Neural progenitor cell (in vitro differentiated cells): ENCODE results near the gene RAD1. TPM values are rescaled to one million over a fixed set of nuclear protein-coding genes. Genes with fewer than 3 reads are reported as not detected.

Experiments used
- DNase-seq: peaks from one replicate; pipeline ENCODE4 v3.0.0-alpha.2; 2016; ENCODE audit warnings: low spot score
- H2AFZ ChIP-seq: fragments of 200-600 bp; sonication (generic); replicated peaks from 2 replicates; pipeline ENCODE4 v1.6.1; 2016; ENCODE audit warnings: antibody characterized with exemption
- H3F3A ChIP-seq: fragments of 200-600 bp; sonication (generic); 2 replicates; pipeline ENCODE4 v1.6.1; 2016; ENCODE audit warnings: antibody characterized with exemption, low read depth
- H3K27ac ChIP-seq: fragments of 200-600 bp; sonication (generic); 2 replicates; pipeline ENCODE4 v1.5.1; 2016; ENCODE audit warnings: mild to moderate bottlenecking
- H3K27me3 ChIP-seq: fragments of 200-600 bp; sonication (generic); 2 replicates; pipeline ENCODE4 v1.6.1; 2016; ENCODE audit warnings: mild to moderate bottlenecking, moderate library complexity
- H3K36me3 ChIP-seq: fragments of 200-600 bp; sonication (generic); 2 replicates; pipeline ENCODE4 v1.5.1; 2016
- H3K4me1 ChIP-seq: fragments of 200-600 bp; sonication (generic); 2 replicates; pipeline ENCODE4 v1.6.1; 2016; ENCODE audit warnings: mixed run types
- H3K4me2 ChIP-seq: fragments of 200-600 bp; sonication (generic); 2 replicates; pipeline ENCODE4 v1.6.1; 2016
- H3K4me3 ChIP-seq: fragments of 200-600 bp; sonication (generic); 2 replicates; pipeline ENCODE4 v1.5.1; 2016
- H3K79me2 ChIP-seq: fragments of 200-600 bp; sonication (generic); 2 replicates; pipeline ENCODE4 v1.6.1; 2016; ENCODE audit warnings: low read depth
- H3K9ac ChIP-seq: fragments of 200-600 bp; sonication (generic); 2 replicates; pipeline ENCODE4 v1.6.1; 2016
- H3K9me3 ChIP-seq: fragments of 200-600 bp; sonication (generic); 2 replicates; pipeline ENCODE4 v1.5.1; 2016; ENCODE audit warnings: low read depth
- H4K20me1 ChIP-seq: fragments of 200-600 bp; sonication (generic); 2 replicates; pipeline ENCODE4 v1.6.1; 2016; ENCODE audit warnings: low read depth
- H3K27ac Mint-ChIP-seq: 3 replicates; pipeline ENCODE4 v1.8.0; 2021; ENCODE audit warnings: mixed read lengths
- H3K27me3 Mint-ChIP-seq: 2 replicates; pipeline ENCODE4 v1.8.0; 2022; ENCODE audit warnings: low read depth, mild to moderate bottlenecking, inconsistent platforms, moderate library complexity, mixed read lengths; ENCODE audit not compliant: insufficient read depth
- H3K36me3 Mint-ChIP-seq: 3 replicates; pipeline ENCODE4 v1.8.0; 2021; ENCODE audit warnings: mixed read lengths
- H3K4me1 Mint-ChIP-seq: 3 replicates; pipeline ENCODE4 v1.8.0; 2021; ENCODE audit warnings: mixed read lengths
- H3K4me3 Mint-ChIP-seq: 3 replicates; pipeline ENCODE4 v1.8.0; 2021; ENCODE audit warnings: mild to moderate bottlenecking, moderate library complexity, mixed read lengths
- H3K9me3 Mint-ChIP-seq: 3 replicates; pipeline ENCODE4 v1.8.0; 2020; ENCODE audit warnings: mixed read lengths
- CTCF ChIP-seq: fragments of 200-600 bp; sonication (generic); IDR thresholded peaks from 2 replicates; pipeline ENCODE4 v1.5.1; 2017; ENCODE audit warnings: antibody characterized with exemption, mild to moderate bottlenecking
- EZH2 ChIP-seq: fragments of 200-600 bp; sonication (generic); IDR thresholded peaks from 2 replicates; pipeline ENCODE4 v1.6.1; 2017; ENCODE audit warnings: antibody characterized with exemption, mild to moderate bottlenecking, moderate library complexity
- EZH2phosphoT487 ChIP-seq: fragments of 200-600 bp; sonication (generic); IDR thresholded peaks from 2 replicates; pipeline ENCODE4 v1.6.1; 2017; ENCODE audit warnings: antibody characterized with exemption
- total RNA-seq: library from RNA; depleted of rRNA; stranded (reverse); fragments of >200 nt; gene quantifications from 2 replicates; pipeline ENCODE4 v1.2.3, GENCODE V29; 2015; ENCODE audit warnings: low replicate concordance

The RAD1 gene
- total RNA-seq, 1 donor from 2014 or later, result 40.6 TPM

DNA sequence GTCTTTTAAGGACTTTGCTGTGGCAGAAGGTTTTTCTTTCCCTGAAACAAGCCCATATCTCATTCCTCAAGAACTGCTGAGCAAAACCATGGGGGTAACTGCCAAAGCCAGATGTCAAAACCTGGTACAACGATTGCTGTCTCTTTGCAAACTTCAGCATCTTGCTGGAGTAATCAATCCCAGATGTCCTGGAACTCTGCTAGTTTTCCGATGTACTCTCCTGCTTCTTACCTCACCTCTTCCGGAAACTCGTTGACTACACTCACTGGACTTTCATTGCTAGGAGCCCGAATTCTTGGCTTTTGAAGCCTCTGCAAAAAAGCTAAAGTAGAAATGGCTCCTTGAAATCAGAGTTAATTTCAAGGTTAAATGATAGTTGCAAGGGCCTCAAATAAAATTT, 23.3 kb downstream of the RAD1 start:
- Mint-ChIP-seq H3K27ac (no peak overlapping the region), H3K4me3 (no peak overlapping the region), H3K9me3 (no peaks in the 10 kb centered on the region), H3K27me3 (no peaks in the 10 kb centered on the region), H3K4me1 (no peaks in the 10 kb centered on the region), H3K36me3 (peaks cover 2% of the 10 kb centered on the region)
- Histone ChIP-seq H3K27me3 (no peaks in the 10 kb centered on the region), H3K9ac (no peak overlapping the region), H3K79me2 (no peaks in the 10 kb centered on the region), H3K4me1 (no peaks in the 10 kb centered on the region), H3K27ac (no peak overlapping the region), H3K4me2 (no peak overlapping the region), H3K4me3 (no peak overlapping the region), H4K20me1 (no peaks in the 10 kb centered on the region), H3K36me3 (no peaks in the 10 kb centered on the region), H3F3A (no peaks in the 10 kb centered on the region), H2AFZ (no peak overlapping the region), H3K9me3 (no peaks in the 10 kb centered on the region)
- TF ChIP-seq EZH2 (no peak), CTCF (no peak), EZH2phosphoT487 (no peak)
- no peak for DNase-seq

DNA sequence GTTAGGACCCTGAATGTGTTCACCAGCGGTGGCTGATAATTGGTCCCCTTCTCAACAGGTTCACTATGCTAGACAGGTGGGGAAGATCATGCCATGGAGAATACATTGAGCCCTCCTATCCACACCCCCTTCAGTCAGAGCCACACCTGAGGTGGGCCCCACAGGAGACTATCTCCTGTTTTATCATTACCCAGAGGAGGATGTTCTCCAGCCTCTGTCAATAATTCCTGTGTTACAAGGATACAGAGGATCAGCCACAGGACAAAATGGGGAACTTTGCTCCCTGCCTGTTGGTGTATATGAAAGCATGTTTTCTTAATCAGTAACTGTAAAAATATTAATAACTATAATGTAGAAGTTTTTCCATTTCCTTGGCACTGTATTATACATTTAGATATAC, 25.9 kb downstream of the RAD1 start:
- Histone ChIP-seq H3K36me3 (no peaks in the 10 kb centered on the region), H3K9me3 (no peaks in the 10 kb centered on the region), H3K4me2 (no peak overlapping the region), H3F3A (no peaks in the 10 kb centered on the region), H3K27me3 (no peaks in the 10 kb centered on the region), H3K9ac (no peak overlapping the region), H3K4me1 (no peaks in the 10 kb centered on the region), H3K79me2 (no peaks in the 10 kb centered on the region), H4K20me1 (no peaks in the 10 kb centered on the region), H3K4me3 (no peak overlapping the region), H3K27ac (no peak overlapping the region), H2AFZ (no peak overlapping the region)
- TF ChIP-seq EZH2phosphoT487 (no peak), CTCF (no peak), EZH2 (no peak)
- Mint-ChIP-seq H3K4me3 (no peak overlapping the region), H3K36me3 (no peaks in the 10 kb centered on the region), H3K9me3 (no peaks in the 10 kb centered on the region), H3K27me3 (no peaks in the 10 kb centered on the region), H3K4me1 (no peaks in the 10 kb centered on the region), H3K27ac (no peak overlapping the region)
- DNase-seq, result no peak

- H3K9me3 ChIP-seq, result no peaks in the 10 kb centered on the region
- Mint-ChIP-seq H3K4me3 (no peak overlapping the region), H3K36me3 (no peaks in the 10 kb centered on the region), H3K27me3 (no peaks in the 10 kb centered on the region), H3K9me3 (no peaks in the 10 kb centered on the region), H3K4me1 (no peaks in the 10 kb centered on the region), H3K27ac (no peak overlapping the region)
- no peaks in the 10 kb centered on the region for H3K79me2 ChIP-seq
- no peaks in the 10 kb centered on the region for H3K36me3 ChIP-seq
- H4K20me1 ChIP-seq, result no peaks in the 10 kb centered on the region
- no peak for TF ChIP-seq EZH2
- TF ChIP-seq CTCF, result no peak
- H3K4me2 ChIP-seq, result no peak overlapping the region
- no peak overlapping the region for H2AFZ ChIP-seq
- no peak for DNase-seq
- no peak overlapping the region for H3K4me3 ChIP-seq
- H3K9ac ChIP-seq, result no peak overlapping the region
- H3K27ac ChIP-seq, result no peak overlapping the region
- H3F3A ChIP-seq, result no peaks in the 10 kb centered on the region
- H3K27me3 ChIP-seq, result no peaks in the 10 kb centered on the region
- H3K4me1 ChIP-seq, result no peaks in the 10 kb centered on the region
Observed at GRCh38 chr5:34886392-34887119, 28.7 kb downstream of the RAD1 start.
